Amygdala (tissue), 56 donors: Measurements from ENCODE around the gene ZNF813.
"Not testable (repeated sequence)": the region's sequence is repeated elsewhere in the genome, so short reads cannot be mapped to it uniquely, and the experiment has no call there.

Experiments used
- DNase-seq, 56 donors: peaks; one replicate each; lab custom pipeline; 2025; lab: John Stamatoyannopoulos, UW

The ZNF813 gene

GRCh38 chr19:53475470-53475869, 7.9 kb downstream of the ZNF813 start:
- not testable (repeated sequence) for DNase-seq

- DNase-seq = not testable (repeated sequence)
Measured at GRCh38 chr19:53483751-53484150, 16.2 kb downstream of the ZNF813 start.

GRCh38 chr19:53485046-53486004, 17.8 kb downstream of the ZNF813 start:
- DNase-seq = no peak

GRCh38 chr19:53492153-53492552, 24.6 kb downstream of the ZNF813 start:
- no peak for DNase-seq

- DNase-seq = not testable (repeated sequence)
Measured at GRCh38 chr19:53497311-53498023, 29.9 kb downstream of the ZNF813 start.

- not testable (repeated sequence) for DNase-seq
Measured at GRCh38 chr19:53498024-53498395, 30.5 kb downstream of the ZNF813 start.

GRCh38 chr19:53503151-53503550, 35.6 kb downstream of the ZNF813 start:
- peak in 2 of 56 donors; percentile 4 to 6 for DNase-seq

GRCh38 chr19:53503671-53504364, 36.3 kb downstream of the ZNF813 start:
- DNase-seq = peak in 13 of 56 donors; percentile 2 to 54 (median 12)

- DNase-seq = peak in 13 of 56 donors; percentile 2 to 41 (median 10)
Measured at GRCh38 chr19:53504365-53504703, 36.8 kb downstream of the ZNF813 start.

GRCh38 chr19:53504885-53505284, 37.4 kb downstream of the ZNF813 start:
- DNase-seq = no peak

GRCh38 chr19:53506728-53507127, 39.2 kb downstream of the ZNF813 start:
- no peak for DNase-seq

- no peak for DNase-seq
Measured at GRCh38 chr19:53507523-53508442, 40.2 kb downstream of the ZNF813 start.

GRCh38 chr19:53509443-53509842, 41.9 kb downstream of the ZNF813 start:
- DNase-seq = no peak

GRCh38 chr19:53509845-53510244, 42.3 kb downstream of the ZNF813 start:
- DNase-seq = no peak

- no peak for DNase-seq
Measured at GRCh38 chr19:53511357-53511756, 43.8 kb downstream of the ZNF813 start.

GRCh38 chr19:53511933-53512374, 44.4 kb downstream of the ZNF813 start:
- DNase-seq = peak in 15 of 56 donors; percentile 1 to 54 (median 14)

GRCh38 chr19:53515047-53515446, 47.5 kb downstream of the ZNF813 start:
- DNase-seq = not testable (repeated sequence)

- no peak for DNase-seq
Measured at GRCh38 chr19:53517114-53517741, 49.7 kb downstream of the ZNF813 start.

- DNase-seq = no peak
Measured at GRCh38 chr19:53518121-53518520, 50.6 kb downstream of the ZNF813 start.
